GM23248 (cell line): Measurements from ENCODE around the gene PRKCQ.

Experiments
- EZH2 ChIP-seq: fragments of 200-600 bp; sonication (generic); IDR thresholded peaks from 2 replicates; pipeline ENCODE4 v1.6.1; 2018; ENCODE audit warnings: antibody characterized with exemption, mild to moderate bottlenecking; ENCODE audit not compliant: insufficient read depth, poor library complexity, severe bottlenecking
- EZH2phosphoT487 ChIP-seq: fragments of 200-600 bp; sonication (generic); IDR thresholded peaks from 2 replicates; pipeline ENCODE4 v1.6.1; 2018; ENCODE audit warnings: antibody characterized with exemption, moderate library complexity, mild to moderate bottlenecking, low read depth; ENCODE audit not compliant: insufficient read depth

DNA sequence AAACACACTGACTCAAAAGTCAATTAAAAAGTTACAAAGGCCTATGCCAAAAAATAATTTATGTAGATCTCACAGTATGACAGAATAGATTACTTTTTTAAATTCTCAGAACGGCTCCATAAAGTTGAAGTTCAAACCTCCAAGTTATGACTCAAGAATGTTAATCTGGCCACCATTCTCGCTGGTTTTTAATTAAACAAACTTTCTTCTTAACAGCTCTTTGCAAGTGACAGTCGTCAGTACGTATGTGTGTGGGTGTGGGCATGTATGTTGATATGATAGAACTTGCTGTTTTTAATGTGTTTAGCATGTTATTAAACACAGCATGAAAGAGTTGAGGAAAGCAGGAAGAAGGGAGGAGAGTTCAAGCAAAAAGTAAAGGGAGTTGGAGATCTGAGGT lies 18.5 kb downstream of the PRKCQ start:
- TF ChIP-seq EZH2: no peak
- TF ChIP-seq EZH2phosphoT487: no peak
